H1 (cell line): ENCODE measurements around the gene BICDL1. TPM values are rescaled to one million over a fixed set of nuclear protein-coding genes. Genes with fewer than 3 reads are reported as not detected.

ENCODE experiments used
- ATF2 ChIP-seq: IDR thresholded peaks from 2 replicates; pipeline ENCODE4 v1.6.1; 2012; ENCODE audit warnings: low read length, inconsistent platforms
- ATF3 ChIP-seq: IDR thresholded peaks from 2 replicates; pipeline ENCODE4 v1.6.1; 2011; ENCODE audit warnings: low read depth, mild to moderate bottlenecking, low read length; ENCODE audit not compliant: insufficient read depth
- BCL11A ChIP-seq, 2 experiments: IDR thresholded peaks; one replicate each; pipeline ENCODE4 v1.6.1; 2011; ENCODE audit warnings: low read depth in 2 of 2, low read length in 2 of 2, mild to moderate bottlenecking in 2 of 2
- BRCA1 ChIP-seq: IDR thresholded peaks from 2 replicates; pipeline ENCODE4 v1.6.1; 2012; ENCODE audit warnings: low read depth, low read length, improper control_type of control experiment
- CTCF ChIP-seq, 3 experiments: IDR thresholded peaks; 1 replicate in 2 of 3; 2 replicates in 1 of 3; pipeline versions ENCODE4 v1.5.1 to v1.6.1; 2011; ENCODE audit warnings: low read length in 3 of 3, mild to moderate bottlenecking in 3 of 3, inconsistent platforms in 2 of 3, low read depth in 1 of 3, moderate library complexity in 1 of 3; ENCODE audit not compliant: insufficient read depth in 1 of 3; ENCODE audit errors: control extremely low read depth in 1 of 3
- EP300 ChIP-seq, 2 experiments: IDR thresholded peaks; 1 replicate in 1 of 2; 2 replicates in 1 of 2; pipeline ENCODE4 v1.6.1; 2011 to 2012; ENCODE audit warnings: low read depth in 2 of 2, low read length in 2 of 2, mild to moderate bottlenecking in 2 of 2, borderline replicate concordance in 1 of 2, inconsistent platforms in 1 of 2, moderate library complexity in 1 of 2
- GABPA ChIP-seq: IDR thresholded peaks from 2 replicates; pipeline ENCODE4 v1.6.1; 2011; ENCODE audit warnings: mild to moderate bottlenecking, low read length, moderate library complexity, borderline replicate concordance; ENCODE audit not compliant: insufficient read depth
- GTF2F1 ChIP-seq: IDR thresholded peaks from 2 replicates; pipeline ENCODE4 v1.6.1; 2012; ENCODE audit warnings: low read depth, low read length, improper control_type of control experiment, borderline replicate concordance
- HDAC6 ChIP-seq: IDR thresholded peaks from one replicate; pipeline ENCODE4 v1.7.1; 2012; ENCODE audit warnings: low read depth, mild to moderate bottlenecking, inconsistent platforms, low read length, moderate library complexity
- JUND ChIP-seq: IDR thresholded peaks from 2 replicates; pipeline ENCODE4 v1.6.1; 2011; ENCODE audit warnings: mild to moderate bottlenecking, improper control_type of control experiment, low read length
- MAFK ChIP-seq: IDR thresholded peaks from 2 replicates; pipeline ENCODE4 v1.6.1; 2012; ENCODE audit warnings: low read depth, mild to moderate bottlenecking, improper control_type of control experiment, low read length
- RAD21 ChIP-seq, 2 experiments: IDR thresholded peaks in 1 of 2; conservative IDR thresholded peaks in 1 of 2; 2 replicates each; pipeline ENCODE4 v1.6.1; 2011; ENCODE audit warnings: low read depth in 2 of 2, low read length in 2 of 2, improper control_type of control experiment in 1 of 2, inconsistent platforms in 1 of 2, mild to moderate bottlenecking in 1 of 2, moderate library complexity in 1 of 2
- RBBP5 ChIP-seq: IDR thresholded peaks from 2 replicates; pipeline ENCODE4 v1.7.1; 2012; ENCODE audit warnings: low read depth, mild to moderate bottlenecking, inconsistent platforms, low read length, moderate library complexity, borderline replicate concordance
- RNF2 ChIP-seq: fragments of 200-900, 300-1000 bp; sonication (generic); IDR thresholded peaks from 2 replicates; pipeline ENCODE4 v1.7.1; 2016; ENCODE audit warnings: borderline replicate concordance, low read depth, mild to moderate bottlenecking, antibody characterized with exemption, low read length; ENCODE audit not compliant: poor library complexity, severe bottlenecking; ENCODE audit errors: missing control alignments
- SP1 ChIP-seq: IDR thresholded peaks from 2 replicates; pipeline ENCODE4 v1.6.1; 2011; ENCODE audit warnings: low read depth, low read length
- TAF7 ChIP-seq: optimal IDR thresholded peaks from 2 replicates; pipeline ENCODE3; 2011; ENCODE audit warnings: low read depth, mild to moderate bottlenecking, inconsistent platforms, low read length, moderate library complexity, borderline replicate concordance
- TEAD4 ChIP-seq: IDR thresholded peaks from 2 replicates; pipeline ENCODE4 v1.6.1; 2012; ENCODE audit warnings: low read depth, low read length, inconsistent platforms, mixed read lengths
- YY1 ChIP-seq: IDR thresholded peaks from 2 replicates; pipeline ENCODE4 v1.6.1; 2011; ENCODE audit warnings: low read depth, mild to moderate bottlenecking, low read length
- polyA plus RNA-seq, 7 experiments: library from polyadenylated mRNA; depleted of rRNA in 3 of 7; stranded (reverse) in 5 of 7; unstranded in 2 of 7; fragments of >200 nt in 5 of 7; fragments of 200-250 nt in 2 of 7; gene quantifications; 1 replicate in 5 of 7; 2 replicates in 1 of 7; 4 replicates in 1 of 7; pipeline versions ENCODE4 v1.2.1 to v1.2.3, GENCODE V29; 2011 to 2013; ENCODE audit warnings: missing spikeins in 2 of 7, mixed read lengths in 2 of 7
- total RNA-seq: library from RNA; stranded (reverse); fragmentation: NEBNext Ultra II Directional; extraction: Animal tissue kit (Norgen Biotek cat#: 25700); gene quantifications from 2 replicates; pipeline ENCODE4 v1.2.1, GENCODE V29; 2021

BICDL1 gene
- total and polyA plus RNA-seq, 2 of the 8 experiments (the other 6 are each of a cell fraction or from before 2014, with no cell fraction given): 17.2 to 25.9 TPM

GRCh38 chr12:120118321-120119061, 129.5 kb downstream of the BICDL1 start (continued):
- no peak for TF ChIP-seq JUND
- no peak for TF ChIP-seq GABPA
- no peak for TF ChIP-seq EP300 (IDR thresholded peaks at IDR 0.05; ENCODE audit: borderline replicate concordance in 1 of 2, low read depth in 2 of 2, low read length in 2 of 2)
- TF ChIP-seq TAF7: no peak
- no peak for TF ChIP-seq BCL11A (IDR thresholded peaks at IDR 0.05; ENCODE audit: low read depth in 2 of 2, low read length in 2 of 2)
- no peak for TF ChIP-seq RNF2
- no peak for TF ChIP-seq YY1
- TF ChIP-seq BRCA1: no peak
- TF ChIP-seq RBBP5: no peak
- TF ChIP-seq GTF2F1: no peak
- no peak for TF ChIP-seq RAD21 (IDR thresholded peaks at IDR 0.05 in 1 of 2, conservative IDR thresholded peaks at IDR 0.05 in 1 of 2; ENCODE audit: low read depth in 2 of 2, low read length in 2 of 2)
- TF ChIP-seq HDAC6: no peak
- TF ChIP-seq SP1: no peak
- no peak; the same call in 1 of the 2 replicates for TF ChIP-seq TEAD4
- peak in 1 of 3 experiments; percentile 2; a peak in 1 of 4 replicates for TF ChIP-seq CTCF (IDR thresholded peaks at IDR 0.05; ENCODE audit: control extremely low read depth in 1 of 3, insufficient read depth in 1 of 3, low read depth in 1 of 3, low read length in 3 of 3)
- no peak for TF ChIP-seq ATF2
- TF ChIP-seq MAFK: peak; percentile 99
- TF ChIP-seq ATF3: no peak
